SU-DHL-6 (cell line): ENCODE results near the gene PRRT4.

Source experiments
- H2AFZ ChIP-seq: fragments of 200-600 bp; sonication (generic); 2 replicates; pipeline ENCODE4 v1.6.1; 2014; ENCODE audit warnings: low read depth, mild to moderate bottlenecking, moderate library complexity, mixed read lengths, antibody characterized with exemption, low read length; ENCODE audit not compliant: severe bottlenecking
- H3F3A ChIP-seq: fragments of 200-600 bp; shearing (Covaris generic); 2 replicates; pipeline ENCODE4 v1.6.0; 2016; ENCODE audit warnings: antibody characterized with exemption, mild to moderate bottlenecking; ENCODE audit not compliant: insufficient read depth
- H3K27ac ChIP-seq: fragments of 200-600 bp; sonication (generic); 2 replicates; pipeline ENCODE4 v1.5.1; 2016; ENCODE audit warnings: low read depth, mild to moderate bottlenecking, low read length, moderate library complexity, mixed read lengths
- H3K27me3 ChIP-seq: fragments of 200-600 bp; sonication (generic), shearing (Covaris generic); 2 replicates; pipeline ENCODE4 v1.6.0; 2014; ENCODE audit warnings: mild to moderate bottlenecking, low read length
- H3K36me3 ChIP-seq: fragments of 200-600 bp; sonication (generic); 2 replicates; pipeline ENCODE4 v1.6.1; 2014; ENCODE audit warnings: mild to moderate bottlenecking, low read length, mixed read lengths
- H3K4me2 ChIP-seq: fragments of 300-600, 200-600 bp; shearing (Covaris generic), sonication (generic); 2 replicates; pipeline ENCODE4 v1.6.0; 2014; ENCODE audit warnings: low read length, low read depth, mild to moderate bottlenecking; ENCODE audit not compliant: poor library complexity, severe bottlenecking
- H3K4me3 ChIP-seq: fragments of 200-600 bp; sonication (generic); 2 replicates; pipeline ENCODE4 v1.5.1; 2014; ENCODE audit warnings: antibody characterized with exemption, low read length, mild to moderate bottlenecking, mixed read lengths; ENCODE audit not compliant: insufficient read depth, poor library complexity, severe bottlenecking
- H3K79me2 ChIP-seq: fragments of 200-600 bp; sonication (generic); 2 replicates; pipeline ENCODE4 v1.6.1; 2014; ENCODE audit warnings: mild to moderate bottlenecking, low read length, moderate library complexity; ENCODE audit not compliant: insufficient read depth
- H3K9ac ChIP-seq: fragments of 200-600 bp; sonication (generic); 2 replicates; pipeline ENCODE4 v1.7.0; 2014; ENCODE audit warnings: mild to moderate bottlenecking, low read length
- H3K9me2 ChIP-seq: fragments of 200-600 bp; sonication (generic); replicated peaks from 2 replicates; pipeline ENCODE4 v1.6.1; 2014; ENCODE audit warnings: low read length; ENCODE audit not compliant: insufficient read depth
- H3K9me3 ChIP-seq: fragments of 200-600 bp; sonication (generic); 2 replicates; pipeline ENCODE4 v1.6.1; 2014; ENCODE audit warnings: low read length, mixed read lengths; ENCODE audit not compliant: insufficient read depth
- H4K20me1 ChIP-seq: fragments of 200-600 bp; sonication (generic); 2 replicates; pipeline ENCODE4 v1.6.1; 2014; ENCODE audit warnings: low read depth, mild to moderate bottlenecking, antibody characterized with exemption, low read length, moderate library complexity, mixed read lengths
- CTCF ChIP-seq: fragments of 200-600 bp; sonication (generic); IDR thresholded peaks from one replicate; pipeline ENCODE4 v1.5.1; 2017; ENCODE audit warnings: antibody characterized with exemption, mild to moderate bottlenecking, low read length, moderate library complexity; ENCODE audit not compliant: insufficient read depth, poor library complexity, severe bottlenecking
- EZH2phosphoT487 ChIP-seq: fragments of 200-600 bp; sonication (generic), shearing (Covaris generic); conservative IDR thresholded peaks from 2 replicates; pipeline ENCODE4 v1.6.1; 2018; ENCODE audit warnings: mild to moderate bottlenecking, antibody characterized with exemption, low read length, moderate library complexity, mixed read lengths

Gene PRRT4

GRCh38 chr7:128385988-128386925, 24.8 kb upstream of the PRRT4 start:
- Histone ChIP-seq H3K4me2 (no peak overlapping the region), H3F3A (no peaks in the 10 kb centered on the region), H3K36me3 (no peaks in the 10 kb centered on the region), H4K20me1 (no peaks in the 10 kb centered on the region), H3K27ac (no peak overlapping the region), H3K9me3 (no peaks in the 10 kb centered on the region), H3K79me2 (no peaks in the 10 kb centered on the region), H3K27me3 (no peaks in the 10 kb centered on the region), H3K4me3 (no peak overlapping the region), H2AFZ (no peak overlapping the region), H3K9me2 (no peaks in the 10 kb centered on the region), H3K9ac (no peak overlapping the region)
- TF ChIP-seq CTCF, result no peak
- no peak for TF ChIP-seq EZH2phosphoT487

- Histone ChIP-seq H3K27ac (no peak overlapping the region), H2AFZ (no peak overlapping the region), H3K27me3 (no peaks in the 10 kb centered on the region), H3K9me3 (no peaks in the 10 kb centered on the region), H3K4me2 (no peak overlapping the region), H3K9ac (no peak overlapping the region), H3K79me2 (no peaks in the 10 kb centered on the region), H3K36me3 (no peaks in the 10 kb centered on the region), H3K9me2 (no peaks in the 10 kb centered on the region), H4K20me1 (no peaks in the 10 kb centered on the region), H3F3A (no peaks in the 10 kb centered on the region), H3K4me3 (no peak overlapping the region)
- TF ChIP-seq CTCF, result no peak
- no peak for TF ChIP-seq EZH2phosphoT487
Measured at GRCh38 chr7:128384726-128385125, 23.2 kb upstream of the PRRT4 start.

GRCh38 chr7:128383776-128384175, 22.3 kb upstream of the PRRT4 start:
- no peak overlapping the region for H3K27ac ChIP-seq
- no peak overlapping the region for H2AFZ ChIP-seq
- no peaks in the 10 kb centered on the region for H3F3A ChIP-seq
- H4K20me1 ChIP-seq, result no peaks in the 10 kb centered on the region
- no peaks in the 10 kb centered on the region for H3K79me2 ChIP-seq
- no peaks in the 10 kb centered on the region for H3K27me3 ChIP-seq
- no peak overlapping the region for H3K9ac ChIP-seq
- no peak for TF ChIP-seq EZH2phosphoT487
- TF ChIP-seq CTCF, result no peak
- H3K36me3 ChIP-seq, result no peaks in the 10 kb centered on the region
- no peak overlapping the region for H3K4me2 ChIP-seq
- H3K4me3 ChIP-seq, result no peak overlapping the region
- no peaks in the 10 kb centered on the region for H3K9me2 ChIP-seq
- no peaks in the 10 kb centered on the region for H3K9me3 ChIP-seq
